Thoracic aorta (tissue), 2 donors: ENCODE data around the gene ACO2. TPM values are rescaled to one million over a fixed set of nuclear protein-coding genes. Genes with fewer than 3 reads are reported as not detected.
"Not testable (repeated sequence)": the region's sequence is repeated elsewhere in the genome, so short reads cannot be mapped to it uniquely, and the experiment has no call there.

Experiments
- ATAC-seq: fragments of 150-250 bp; one replicate; pipeline ENCODE4 v1.8.0; 2017; ENCODE audit warnings: low read depth; ENCODE audit not compliant: insufficient number of reproducible peaks, low FRiP score
- DNase-seq: peaks from one replicate; pipeline ENCODE4 v3.0.0-alpha.2; 2020; ENCODE audit warnings: low spot score
- H3K27ac ChIP-seq, 2 donors: fragments of 200-600 bp; sonication (generic); 1 replicate in 1 of 2; 2 replicates in 1 of 2; pipeline ENCODE4 v1.5.1; 2016; ENCODE audit warnings: mild to moderate bottlenecking in 2 of 2, moderate library complexity in 2 of 2
- H3K27me3 ChIP-seq: fragments of 200-600 bp; sonication (generic); replicated peaks from 2 replicates; pipeline ENCODE4 v1.6.0; 2016; ENCODE audit warnings: mild to moderate bottlenecking; ENCODE audit not compliant: insufficient read depth
- H3K36me3 ChIP-seq: fragments of 200-600 bp; sonication (generic); one replicate; pipeline ENCODE4 v1.5.1; 2016
- H3K4me1 ChIP-seq, 2 donors: fragments of 200-600 bp; sonication (generic); 1 replicate in 1 of 2; 2 replicates in 1 of 2; pipeline versions ENCODE4 v1.5.1 to v1.6.0; 2016; ENCODE audit warnings: low read depth in 2 of 2, mild to moderate bottlenecking in 1 of 2; ENCODE audit not compliant: control insufficient read depth in 1 of 2
- H3K4me3 ChIP-seq: fragments of 200-600 bp; sonication (generic); 2 replicates; pipeline ENCODE4 v1.5.1; 2016; ENCODE audit warnings: mild to moderate bottlenecking
- H3K9me3 ChIP-seq: fragments of 200-600 bp; sonication (generic); 2 replicates; pipeline ENCODE4 v1.5.1; 2016
- CTCF ChIP-seq: fragments of 200-600 bp; sonication (generic); IDR thresholded peaks from one replicate; pipeline ENCODE4 v1.5.1; 2019; ENCODE audit warnings: antibody characterized with exemption
- total RNA-seq, 2 donors: library from RNA; depleted of rRNA; stranded (reverse); fragments of >200 nt; gene quantifications; one replicate each; pipeline versions ENCODE4 v1.1.0 to v1.2.3, GENCODE V29; 2016

Gene ACO2
- total RNA-seq, 2 donors from 2014 or later = 52.1 to 57.8 TPM

DNA sequence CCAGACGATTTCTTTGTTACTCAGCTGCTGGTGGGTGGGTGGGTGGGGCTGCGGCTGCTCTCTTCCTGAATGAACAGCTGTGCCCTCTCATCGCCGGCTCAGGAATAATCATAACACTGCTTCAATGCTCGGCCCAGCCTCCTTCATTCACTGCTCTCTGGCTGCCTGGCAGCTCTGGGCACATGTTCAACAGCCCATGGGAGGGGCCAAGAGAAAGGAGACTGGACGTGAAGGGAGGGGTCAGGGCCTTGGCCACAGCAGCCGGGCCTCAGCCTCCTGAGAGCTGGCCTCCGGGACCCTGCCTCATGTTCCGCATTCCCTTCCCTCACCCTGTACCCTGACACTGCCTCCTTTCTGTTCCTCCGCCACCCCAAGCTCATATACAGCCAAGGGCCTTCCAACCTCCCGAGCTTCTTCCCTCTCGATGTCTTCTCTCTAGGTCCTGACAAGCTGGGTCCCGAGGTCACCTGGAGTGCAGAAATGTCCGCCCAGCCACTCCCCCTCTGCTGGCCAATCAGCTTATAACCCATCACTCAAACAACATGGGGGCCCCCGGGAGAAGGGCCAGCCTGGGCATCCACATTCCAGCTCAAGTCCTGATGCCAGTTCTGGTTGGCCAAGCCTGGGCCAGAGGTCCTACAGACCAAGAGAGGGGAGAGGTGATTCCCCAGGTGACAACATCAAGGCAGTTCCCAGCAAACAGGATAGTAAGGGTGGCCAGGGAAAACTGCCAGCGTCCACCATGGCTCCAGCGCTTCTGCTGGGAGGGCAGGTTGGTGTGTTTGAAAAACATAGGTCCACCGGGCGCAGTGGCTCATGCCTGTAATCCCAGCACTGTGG, 88.7 kb downstream of the ACO2 start:
- Histone ChIP-seq H3K27me3 (no peaks in the 10 kb centered on the region), H3K4me3 (peak overlapping the region; percentile 27), H3K36me3 (no peaks in the 10 kb centered on the region), H3K27ac (peak overlapping the region; percentile 96 to 98), H3K9me3 (no peaks in the 10 kb centered on the region), H3K4me1 (peaks cover 12 to 46% of the 10 kb centered on the region in 2 donors)
- no peak for TF ChIP-seq CTCF
- ATAC-seq = peak; percentile 73
- DNase-seq = peak; percentile 80

- ATAC-seq, H3K27me3 ChIP-seq, H3K9me3 ChIP-seq, H3K36me3 ChIP-seq, DNase-seq, H3K4me3 ChIP-seq: not testable (repeated sequence)
- Histone ChIP-seq H3K4me1 (peaks cover 12 to 52% of the 10 kb centered on the region in 2 donors), H3K27ac (peak overlapping the region; percentile 96 to 98)
These were observed 89.3 kb downstream of the ACO2 start for GRCh38 chr22:41558241-41558630.

DNA sequence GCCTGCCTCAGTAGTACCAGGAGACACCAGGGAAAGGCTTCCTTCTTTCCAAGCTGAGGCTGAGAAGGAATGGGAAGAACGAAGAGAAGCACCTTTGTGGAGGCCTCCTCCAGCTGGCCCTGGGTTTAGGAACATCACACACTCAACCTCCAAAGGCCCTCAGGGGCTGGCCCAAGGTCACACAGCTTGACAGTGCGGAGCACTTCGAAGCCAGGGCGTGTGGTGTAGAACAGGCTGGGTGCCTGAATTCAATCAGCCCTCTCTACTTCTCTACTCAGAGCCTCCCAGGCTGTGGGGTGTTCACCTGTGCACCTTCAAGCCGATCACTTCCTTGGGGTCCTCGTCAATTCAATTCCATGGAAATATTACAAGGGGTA, 91.2 kb downstream of the ACO2 start:
- no peaks in the 10 kb centered on the region for H3K36me3 ChIP-seq
- H3K4me3 ChIP-seq = peak overlapping the region; percentile 76
- no peak for ATAC-seq

GRCh38 chr22:41561335-41561734, 92.4 kb downstream of the ACO2 start:
- no peak for ATAC-seq
- H3K27ac ChIP-seq = peak overlapping the region; percentile 96 to 98
- no peaks in the 10 kb centered on the region for H3K27me3 ChIP-seq
- DNase-seq = no peak
- H3K4me3 ChIP-seq = peak overlapping the region; percentile 76
- peaks cover 28 to 81% of the 10 kb centered on the region in 2 donors for H3K4me1 ChIP-seq
- no peak for TF ChIP-seq CTCF
- no peaks in the 10 kb centered on the region for H3K36me3 ChIP-seq
- H3K9me3 ChIP-seq = no peaks in the 10 kb centered on the region

More for the DNA sequence above, 91.2 kb downstream of the ACO2 start:
- Histone ChIP-seq H3K27ac (peak overlapping the region; percentile 96 to 98), H3K4me1 (peaks cover 20 to 70% of the 10 kb centered on the region in 2 donors), H3K27me3 (no peaks in the 10 kb centered on the region), H3K9me3 (no peaks in the 10 kb centered on the region)
- no peak for DNase-seq
- no peak for TF ChIP-seq CTCF

- no peaks in the 10 kb centered on the region for H3K36me3 ChIP-seq
- no peaks in the 10 kb centered on the region for H3K27me3 ChIP-seq
- no peak for DNase-seq
- ATAC-seq = no peak
- H3K4me3 ChIP-seq = peak overlapping the region; percentile 76
- peak overlapping the region; percentile 96 to 98 for H3K27ac ChIP-seq
- H3K4me1 ChIP-seq = peaks cover 29 to 81% of the 10 kb centered on the region in 2 donors
- no peaks in the 10 kb centered on the region for H3K9me3 ChIP-seq
- no peak for TF ChIP-seq CTCF
These were observed 92.9 kb downstream of the ACO2 start for GRCh38 chr22:41561788-41562187.
